Left ventricle myocardium inferior (tissue), 1 donor: ENCODE results near the gene HRNR. TPM values are rescaled to one million over a fixed set of nuclear protein-coding genes. Genes with fewer than 3 reads are reported as not detected.
"Not testable (repeated sequence)": the region's sequence is repeated elsewhere in the genome, so short reads cannot be mapped to it uniquely, and the experiment has no call there.

ENCODE experiments used
- DNase-seq: peaks from one replicate; pipeline ENCODE4 v3.0.0-alpha.2; 2020
- H3K27ac ChIP-seq: fragments of 200-600 bp; replicated peaks from 2 replicates; pipeline ENCODE4 v1.8.0; 2021
- H3K27me3 ChIP-seq: fragments of 200-600 bp; 2 replicates; pipeline ENCODE4 v1.8.0; 2021; ENCODE audit warnings: low read depth
- H3K36me3 ChIP-seq: fragments of 200-600 bp; 2 replicates; pipeline ENCODE4 v1.8.0; 2021
- H3K4me1 ChIP-seq: fragments of 200-600 bp; 2 replicates; pipeline ENCODE4 v1.8.0; 2021
- H3K4me3 ChIP-seq: fragments of 200-600 bp; 2 replicates; pipeline ENCODE4 v1.8.0; 2021; ENCODE audit warnings: mild to moderate bottlenecking, moderate library complexity
- H3K9me3 ChIP-seq: fragments of 200-600 bp; replicated peaks from 2 replicates; pipeline ENCODE4 v1.8.0; 2021
- CTCF ChIP-seq: fragments of 200-600 bp; IDR thresholded peaks from 2 replicates; pipeline ENCODE4 v1.8.0; 2021; ENCODE audit warnings: antibody characterized with exemption, mild to moderate bottlenecking, borderline replicate concordance
- intact Hi-C: fragments of 100-400 bp; cut with micrococcal nuclease; formaldehyde crosslinking; loops from one replicate; pipeline ENCODE4 v1.11.0; 2022
- total RNA-seq: library from RNA; stranded (reverse); fragmentation: NEBNext Ultra II Directional; extraction: Animal tissue kit (Norgen Biotek cat#: 25700); gene quantifications from one replicate; pipeline ENCODE4 v1.2.1, GENCODE V29; 2021
- donor health status: DM: no; HTN: yes; CAD: no; lungs with severe emphysema.

HRNR gene
- total RNA-seq, 1 donor from 2014 or later = not detected

GRCh38 chr1:152237093-152237492, 13.1 kb upstream of the HRNR start:
- DNase-seq = no peak
- H3K9me3 ChIP-seq = peaks cover 16% of the 10 kb centered on the region
- H3K27ac ChIP-seq = no peak overlapping the region
- no peak overlapping the region for H3K4me3 ChIP-seq
- no peak for TF ChIP-seq CTCF
- H3K27me3 ChIP-seq = no peaks in the 10 kb centered on the region
- no peaks in the 10 kb centered on the region for H3K4me1 ChIP-seq
- no peaks in the 10 kb centered on the region for H3K36me3 ChIP-seq
- intact Hi-C loops = no loop called here

GRCh38 chr1:152228831-152229230, 4.8 kb upstream of the HRNR start:
- Histone ChIP-seq H3K4me1 (no peaks in the 10 kb centered on the region), H3K27me3 (no peaks in the 10 kb centered on the region), H3K36me3 (no peaks in the 10 kb centered on the region), H3K9me3 (no peaks in the 10 kb centered on the region), H3K4me3 (no peak overlapping the region), H3K27ac (no peak overlapping the region)
- intact Hi-C loops = no loop called here
- TF ChIP-seq CTCF = no peak
- no peak for DNase-seq

- Histone ChIP-seq H3K36me3 (no peaks in the 10 kb centered on the region), H3K4me3 (no peak overlapping the region), H3K4me1 (no peaks in the 10 kb centered on the region), H3K27ac (no peak overlapping the region), H3K9me3 (no peaks in the 10 kb centered on the region), H3K27me3 (no peaks in the 10 kb centered on the region)
- intact Hi-C loops = no loop called here
- DNase-seq = no peak
- peak; percentile 32 for TF ChIP-seq CTCF
Measured at GRCh38 chr1:152227310-152227928, 3.4 kb upstream of the HRNR start.

- Histone ChIP-seq H3K4me3 (no peak overlapping the region), H3K36me3 (no peaks in the 10 kb centered on the region), H3K4me1 (no peaks in the 10 kb centered on the region), H3K9me3 (no peaks in the 10 kb centered on the region), H3K27me3 (no peaks in the 10 kb centered on the region), H3K27ac (no peak overlapping the region)
- intact Hi-C loops = no loop called here
- DNase-seq = no peak
- TF ChIP-seq CTCF = no peak
Measured at GRCh38 chr1:152225678-152226077, 1.7 kb upstream of the HRNR start.

- H3K9me3 ChIP-seq = peaks cover 5% of the 10 kb centered on the region
- H3K27ac ChIP-seq = no peak overlapping the region
- no peaks in the 10 kb centered on the region for H3K27me3 ChIP-seq
- intact Hi-C loops = no loop called here
- no peaks in the 10 kb centered on the region for H3K36me3 ChIP-seq
- no peak for TF ChIP-seq CTCF
- DNase-seq = no peak
- H3K4me3 ChIP-seq = no peak overlapping the region
- no peaks in the 10 kb centered on the region for H3K4me1 ChIP-seq
Measured at GRCh38 chr1:152220166-152221163, 3.5 kb downstream of the HRNR start.

- H3K27me3 ChIP-seq, H3K4me3 ChIP-seq, H3K9me3 ChIP-seq, H3K36me3 ChIP-seq, DNase-seq, intact Hi-C loops, H3K27ac ChIP-seq, H3K4me1 ChIP-seq: not testable (repeated sequence)
Measured at GRCh38 chr1:152219438-152219837, 4.6 kb downstream of the HRNR start.
